ENCODE data around the gene NBAS. TPM values are rescaled to one million over a fixed set of nuclear protein-coding genes. Genes with fewer than 3 reads are reported as not detected.

NBAS gene
- total and polyA plus RNA-seq, 2 of the 13 experiments (the other 11 are each of a cell fraction or from before 2014, with no cell fraction given), result 33.6 to 58.7 TPM

DNA sequence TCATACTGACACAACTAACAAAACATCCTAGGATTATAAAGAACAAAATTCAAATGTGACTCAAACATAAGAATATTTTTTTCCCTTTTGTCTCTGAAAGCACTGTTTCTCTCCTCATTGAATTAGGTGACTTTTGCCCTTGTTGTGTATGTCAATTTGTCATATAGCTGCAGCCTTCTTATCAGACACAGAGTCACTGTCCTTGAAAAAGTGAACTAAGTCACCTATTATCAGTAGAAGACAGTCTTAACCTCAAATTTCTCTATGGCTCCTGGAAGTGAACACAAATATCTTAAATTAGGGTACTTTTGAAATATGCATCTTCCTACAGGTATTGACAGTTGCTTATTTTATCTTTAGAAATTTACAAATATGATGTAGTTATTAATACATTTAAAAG lies 360.6 kb downstream of the NBAS start (continued):
- no peak for TF ChIP-seq ZNF691 (CRISPR knock-in tag; IDR thresholded peaks at IDR 0.05; ENCODE audit: borderline replicate concordance, low read depth)
- TF ChIP-seq ZNF605 (CRISPR knock-in tag; IDR thresholded peaks at IDR 0.05), result no peak

- WGBS (ENCODE audit: low lambda C conversion rate), result 96% methylated on average over 3 of the region's 3 CpGs
- no peaks in the 10 kb centered on the region for H3K9me3 ChIP-seq (ENCODE audit: low read length)
- no peaks in the 10 kb centered on the region for H3K36me3 ChIP-seq (replicated peaks in 1 of 2; ENCODE audit: control insufficient read depth in 1 of 2, insufficient read depth in 2 of 2, low read length in 2 of 2)
- H3K27me3 ChIP-seq (ENCODE audit: control insufficient read depth in 1 of 2, insufficient read depth in 2 of 2, low read length in 2 of 2), result no peaks in the 10 kb centered on the region
- DNase-seq (ENCODE audit: low spot score) (no peak), FAIRE-seq (no peak), ATAC-seq (no peak)
- in situ Hi-C loops (cut with HindIII; ENCODE audit: extremely low pct_ligation_motif_present, low pct_unique_long_range_greater_than_20kb) (no loop called here), intact Hi-C loops (cut with micrococcal nuclease; ENCODE audit: unreplicated experiment) (no loop called here)
- H3K4me1 ChIP-seq (ENCODE audit: insufficient read depth, low read length), result 0 out of 2 replicates have a peak, but pooled peaks cover 4% of the 10 kb centered on the region
- no peak overlapping the region for H3K9ac ChIP-seq (ENCODE audit: insufficient read depth, low read depth, low read length)
- no peak overlapping the region for H2AFZ ChIP-seq (ENCODE audit: low read length)
- ChIA-PET POLR2A (no interaction called here), CTCF (ENCODE audit: low intra/inter-chr PET ratio, low total read pairs) (no interaction called here)
- H4K20me1 ChIP-seq (ENCODE audit: insufficient read depth, low read length), result no peaks in the 10 kb centered on the region
- no peaks in the 10 kb centered on the region for H3K79me2 ChIP-seq (ENCODE audit: insufficient read depth, low read length)
- H3K27ac ChIP-seq (ENCODE audit: extremely low read length, insufficient read depth, low read length), result no peak overlapping the region
- no TSS peak for BruUV-seq (replicated peaks)
- no peak for TF ChIP-seq JDP2 (CRISPR knock-in tag; IDR thresholded peaks at IDR 0.05; ENCODE audit: borderline replicate concordance)
- no peak for TF ChIP-seq ZNF841 (CRISPR knock-in tag; IDR thresholded peaks at IDR 0.05; ENCODE audit: borderline replicate concordance)
- TF ChIP-seq ATAD3A (CRISPR knock-in tag; IDR thresholded peaks at IDR 0.05), result no peak
- no peak for TF ChIP-seq SMAD9 (CRISPR knock-in tag; IDR thresholded peaks at IDR 0.05)
- no peak for TF ChIP-seq CBX1 (IDR thresholded peaks at IDR 0.05; ENCODE audit: low read depth)
- no peak for TF ChIP-seq SAFB2 (CRISPR knock-in tag; IDR thresholded peaks at IDR 0.05; ENCODE audit: borderline replicate concordance, low read depth)
- no peak for TF ChIP-seq ZNF550 (CRISPR knock-in tag; IDR thresholded peaks at IDR 0.05; ENCODE audit: borderline replicate concordance)
- TF ChIP-seq MNT (IDR thresholded peaks at IDR 0.05), result no peak
- TF ChIP-seq ZNF274 (CRISPR knock-in tag; IDR thresholded peaks at IDR 0.05), result no peak
- H3K4me2 ChIP-seq (ENCODE audit: low read depth, low read length), result no peak overlapping the region
- H3K4me3 ChIP-seq (replicated peaks in 1 of 3; ENCODE audit: insufficient read depth in 1 of 3, low read depth in 2 of 3, low read length in 3 of 3), result no peak overlapping the region
These were observed 363.1 kb downstream of the NBAS start for GRCh38 chr2:15198051-15198450.

All from HepG2 (cell line).